Measurements from ENCODE around the gene DRAM1.
"Not testable (repeated sequence)": the region's sequence is repeated elsewhere in the genome, so short reads cannot be mapped to it uniquely, and the experiment has no call there.

DRAM1 gene

GRCh38 chr12:101906226-101906625, 28.8 kb downstream of the DRAM1 start:
- DNase-seq (ENCODE audit: low read depth) = no peak

- DNase-seq (ENCODE audit: low read depth) = no peak
Measured at GRCh38 chr12:101908395-101908794, 31.0 kb downstream of the DRAM1 start.

- no peak for DNase-seq (ENCODE audit: low read depth)
Measured at GRCh38 chr12:101909646-101910045, 32.3 kb downstream of the DRAM1 start.

GRCh38 chr12:101915841-101916240, 38.5 kb downstream of the DRAM1 start:
- DNase-seq (ENCODE audit: low read depth) = no peak

GRCh38 chr12:101918805-101919204, 41.4 kb downstream of the DRAM1 start:
- not testable (repeated sequence) for DNase-seq (ENCODE audit: low read depth)

- no peak for DNase-seq (ENCODE audit: low read depth)
Measured at GRCh38 chr12:101919447-101919846, 42.1 kb downstream of the DRAM1 start.

- DNase-seq (ENCODE audit: low read depth) = no peak
Measured at GRCh38 chr12:101920906-101921305, 43.5 kb downstream of the DRAM1 start.

- DNase-seq (ENCODE audit: low read depth) = no peak
Measured at GRCh38 chr12:101923045-101923718, 45.8 kb downstream of the DRAM1 start.

- DNase-seq (ENCODE audit: low read depth) = no peak
Measured at GRCh38 chr12:101924618-101925017, 47.2 kb downstream of the DRAM1 start.

GRCh38 chr12:101925361-101925760, 48.0 kb downstream of the DRAM1 start:
- DNase-seq (ENCODE audit: low read depth) = no peak

- no peak for DNase-seq (ENCODE audit: low read depth)
Measured at GRCh38 chr12:101925935-101926334, 48.6 kb downstream of the DRAM1 start.

GRCh38 chr12:101927036-101927435, 49.7 kb downstream of the DRAM1 start:
- no peak for DNase-seq (ENCODE audit: low read depth)

GRCh38 chr12:101927999-101928398, 50.6 kb downstream of the DRAM1 start:
- DNase-seq (ENCODE audit: low read depth) = no peak

GRCh38 chr12:101928556-101928955, 51.2 kb downstream of the DRAM1 start:
- DNase-seq (ENCODE audit: low read depth) = no peak

- no peak for DNase-seq (ENCODE audit: low read depth)
Measured at GRCh38 chr12:101929365-101930041, 52.1 kb downstream of the DRAM1 start.

- DNase-seq (ENCODE audit: low read depth) = no peak
Measured at GRCh38 chr12:101931498-101932326, 54.3 kb downstream of the DRAM1 start.

- no peak for DNase-seq (ENCODE audit: low read depth)
Measured at GRCh38 chr12:101933866-101934514, 56.6 kb downstream of the DRAM1 start.

GRCh38 chr12:101935890-101936746, 58.7 kb downstream of the DRAM1 start:
- no peak for DNase-seq (ENCODE audit: low read depth)

- DNase-seq (ENCODE audit: low read depth) = no peak
Measured at GRCh38 chr12:101939306-101939705, 61.9 kb downstream of the DRAM1 start.

- DNase-seq (ENCODE audit: low read depth) = peak; percentile 14
Measured at GRCh38 chr12:101939856-101940265, 62.5 kb downstream of the DRAM1 start.

- no peak for DNase-seq (ENCODE audit: low read depth)
Measured at GRCh38 chr12:101940400-101940950, 63.1 kb downstream of the DRAM1 start.
